DOHH2 (cell line): ENCODE data around the gene VCL.

Experiments
- H3F3A ChIP-seq: fragments of 200-600 bp; sonication (generic), shearing (Covaris generic); 2 replicates; pipeline ENCODE4 v1.6.0; 2016; ENCODE audit warnings: antibody characterized with exemption, mild to moderate bottlenecking; ENCODE audit not compliant: control insufficient read depth, insufficient read depth
- H3K27ac ChIP-seq: fragments of 200-600 bp; sonication (generic); 2 replicates; pipeline ENCODE4 v1.5.1; 2014; ENCODE audit warnings: low read depth, mild to moderate bottlenecking, low read length, moderate library complexity
- H3K27me3 ChIP-seq: fragments of 200-600 bp; sonication (generic); 2 replicates; pipeline ENCODE4 v1.6.1; 2014; ENCODE audit warnings: mild to moderate bottlenecking, low read length, mixed read lengths; ENCODE audit not compliant: control insufficient read depth
- H3K36me3 ChIP-seq: fragments of 200-600 bp; sonication (generic); 2 replicates; pipeline ENCODE4 v1.6.1; 2014; ENCODE audit warnings: mild to moderate bottlenecking, low read length, moderate library complexity, mixed read lengths; ENCODE audit not compliant: control insufficient read depth
- H3K4me1 ChIP-seq: fragments of 200-600 bp; sonication (generic); 2 replicates; pipeline ENCODE4 v1.6.1; 2014; ENCODE audit warnings: mild to moderate bottlenecking, low read length, mixed read lengths; ENCODE audit not compliant: control insufficient read depth
- H3K4me2 ChIP-seq: fragments of 200-600 bp; sonication (generic); 2 replicates; pipeline ENCODE4 v1.6.0; 2014; ENCODE audit warnings: mild to moderate bottlenecking, low read length, moderate library complexity
- H3K4me3 ChIP-seq: fragments of 200-600 bp; sonication (generic); 2 replicates; pipeline ENCODE4 v1.5.1; 2014; ENCODE audit warnings: mild to moderate bottlenecking, low read length, mixed read lengths
- H3K79me2 ChIP-seq: fragments of 200-600 bp; sonication (generic); 2 replicates; pipeline ENCODE4 v1.6.1; 2014; ENCODE audit warnings: mild to moderate bottlenecking, low read length, mixed read lengths; ENCODE audit not compliant: control insufficient read depth
- H3K9me2 ChIP-seq: fragments of 200-600 bp; sonication (generic); replicated peaks from 2 replicates; pipeline ENCODE4 v1.6.1; 2014; ENCODE audit warnings: mild to moderate bottlenecking, low read length, mixed read lengths; ENCODE audit not compliant: control insufficient read depth
- H3K9me3 ChIP-seq: fragments of 200-600 bp; sonication (generic); 2 replicates; pipeline ENCODE4 v1.6.1; 2014; ENCODE audit warnings: antibody characterized with exemption, low read length, mixed read lengths; ENCODE audit not compliant: control insufficient read depth, insufficient read depth
- H4K20me1 ChIP-seq: fragments of 200-600 bp; sonication (generic); 2 replicates; pipeline ENCODE4 v1.6.0; 2014; ENCODE audit warnings: low read depth, mild to moderate bottlenecking, antibody characterized with exemption, low read length, moderate library complexity; ENCODE audit not compliant: control insufficient read depth, insufficient read depth
- CTCF ChIP-seq: fragments of 200-600 bp; sonication (generic); IDR thresholded peaks from one replicate; pipeline ENCODE4 v1.5.1; 2014; ENCODE audit warnings: antibody characterized with exemption, mild to moderate bottlenecking, low read depth, low read length; ENCODE audit not compliant: poor library complexity, severe bottlenecking
- EZH2phosphoT487 ChIP-seq: fragments of 200-600 bp; sonication (generic); IDR thresholded peaks from 2 replicates; pipeline ENCODE4 v1.6.1; 2017; ENCODE audit warnings: borderline replicate concordance, mild to moderate bottlenecking, antibody characterized with exemption, low read length, moderate library complexity, mixed read lengths

The VCL gene

GRCh38 chr10:74165530-74165901, 167.6 kb downstream of the VCL start:
- no peak overlapping the region for H3K27ac ChIP-seq
- no peaks in the 10 kb centered on the region for H3K9me3 ChIP-seq
- no peaks in the 10 kb centered on the region for H3K9me2 ChIP-seq
- H3K4me2 ChIP-seq: no peak overlapping the region
- H3K27me3 ChIP-seq: peaks cover 27% of the 10 kb centered on the region
- peaks cover 21% of the 10 kb centered on the region; the same call in 1 of the 2 replicates for H4K20me1 ChIP-seq
- no peak overlapping the region for H3K4me3 ChIP-seq
- H3K79me2 ChIP-seq: peaks cover 12% of the 10 kb centered on the region
- no peaks in the 10 kb centered on the region for H3K36me3 ChIP-seq
- peaks cover 19% of the 10 kb centered on the region for H3F3A ChIP-seq
- peaks cover 71% of the 10 kb centered on the region for H3K4me1 ChIP-seq
- TF ChIP-seq EZH2phosphoT487 (no peak), CTCF (no peak)

- Histone ChIP-seq H3K4me1 (peaks cover 71% of the 10 kb centered on the region), H3K4me2 (peak overlapping the region; percentile 20; the same call in 1 of the 2 replicates), H3K27ac (no peak overlapping the region), H3K79me2 (peaks cover 12% of the 10 kb centered on the region), H3K27me3 (peaks cover 27% of the 10 kb centered on the region), H3K4me3 (no peak overlapping the region), H3K36me3 (no peaks in the 10 kb centered on the region), H3K9me3 (no peaks in the 10 kb centered on the region), H3F3A (peaks cover 20% of the 10 kb centered on the region), H4K20me1 (peaks cover 21% of the 10 kb centered on the region; the same call in 1 of the 2 replicates), H3K9me2 (no peaks in the 10 kb centered on the region)
- no peak for TF ChIP-seq CTCF
- TF ChIP-seq EZH2phosphoT487: no peak
Observed at GRCh38 chr10:74167443-74167842, 169.5 kb downstream of the VCL start.
